LNCAP (cell line): ENCODE data around the gene POLR2L.

Experiments
- CTCF ChIP-seq: fragments of 450-650 bp; IDR thresholded peaks from 2 replicates; pipeline ENCODE4 v1.5.1; 2017; ENCODE audit warnings: mild to moderate bottlenecking

POLR2L gene

GRCh38 chr11:839280-839623 is 3.1 kb downstream of the POLR2L start:
- TF ChIP-seq CTCF: no peak

- no peak; the same call in 1 of the 2 replicates for TF ChIP-seq CTCF
These were observed 3.7 kb downstream of the POLR2L start for GRCh38 chr11:838441-839279.

DNA sequence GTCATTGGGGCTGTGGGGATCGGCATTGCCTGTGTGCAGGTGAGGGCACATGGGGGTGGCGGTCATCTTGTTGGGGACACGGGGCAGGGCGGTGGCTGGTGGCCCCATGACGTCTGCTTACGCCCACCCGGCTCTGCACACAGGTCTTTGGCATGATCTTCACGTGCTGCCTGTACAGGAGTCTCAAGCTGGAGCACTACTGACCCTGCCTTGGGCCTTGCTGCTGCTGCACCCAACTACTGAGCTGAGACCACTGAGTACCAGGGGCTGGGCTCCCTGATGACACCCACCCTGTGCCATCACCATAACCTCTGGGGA is 4.4 kb downstream of the POLR2L start:
- TF ChIP-seq CTCF: no peak

- no peak for TF ChIP-seq CTCF
These were observed 4.9 kb downstream of the POLR2L start for GRCh38 chr11:837189-837989.

DNA sequence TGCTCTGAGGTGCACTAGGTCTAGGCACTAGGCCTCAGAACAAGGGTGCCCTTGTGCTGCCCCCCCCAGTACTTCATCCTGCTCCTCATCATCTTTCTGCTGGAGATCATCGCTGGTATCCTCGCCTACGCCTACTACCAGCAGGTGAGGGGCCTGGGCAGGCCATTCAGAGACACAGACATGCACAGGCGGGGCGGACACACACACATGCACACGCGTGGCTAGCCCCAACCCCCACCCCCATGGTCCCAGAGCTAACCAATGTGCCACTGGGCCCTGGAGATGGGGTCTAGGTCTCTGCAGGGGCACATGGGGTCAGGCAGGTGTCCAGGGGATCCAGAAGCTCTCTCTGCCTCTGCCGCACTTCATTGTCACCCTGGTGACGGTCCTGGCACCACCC is 5.6 kb downstream of the POLR2L start:
- no peak for TF ChIP-seq CTCF

GRCh38 chr11:836274-836673 is 6.1 kb downstream of the POLR2L start:
- no peak for TF ChIP-seq CTCF

- TF ChIP-seq CTCF: no peak
These were observed 7.7 kb downstream of the POLR2L start for GRCh38 chr11:834371-835316.
